KMS-11 (cell line): ENCODE data around the gene ORM1.
A peak's percentile ranks its signal among the peaks of the same experiment; 100 is the strongest.

ENCODE experiments used
- H2AFZ ChIP-seq: fragments of 200-600 bp; sonication (generic); 2 replicates; pipeline ENCODE4 v1.6.1; 2016; ENCODE audit warnings: antibody characterized with exemption, mixed run types, low read depth
- H3K27ac ChIP-seq: fragments of 200-600 bp; sonication (generic); 2 replicates; pipeline ENCODE4 v1.6.1; 2016; ENCODE audit warnings: mild to moderate bottlenecking, mixed run types
- H3K27me3 ChIP-seq: fragments of 200-600 bp; sonication (generic); 2 replicates; pipeline ENCODE4 v1.6.1; 2017; ENCODE audit warnings: mild to moderate bottlenecking, low read depth, mixed run types, moderate library complexity; ENCODE audit not compliant: insufficient read depth
- H3K36me3 ChIP-seq: fragments of 200-600 bp; sonication (generic); 2 replicates; pipeline ENCODE4 v1.6.1; 2017; ENCODE audit warnings: mild to moderate bottlenecking, mixed run types; ENCODE audit not compliant: insufficient read depth
- H3K4me1 ChIP-seq: fragments of 200-600 bp; sonication (generic); 2 replicates; pipeline ENCODE4 v1.6.1; 2016; ENCODE audit warnings: mild to moderate bottlenecking, low read depth, mixed run types; ENCODE audit not compliant: poor library complexity, severe bottlenecking
- H3K4me2 ChIP-seq: fragments of 200-600 bp; sonication (generic); 2 replicates; pipeline ENCODE4 v1.7.0; 2016; ENCODE audit warnings: mild to moderate bottlenecking, mixed run types
- H3K4me3 ChIP-seq: fragments of 200-600 bp; sonication (generic); IDR thresholded peaks from 2 replicates; pipeline ENCODE4 v1.6.1; 2017; ENCODE audit warnings: low read depth, low read length, mixed read lengths; ENCODE audit not compliant: insufficient read depth
- H3K79me2 ChIP-seq: fragments of 200-600 bp; sonication (generic); 2 replicates; pipeline ENCODE4 v1.6.1; 2016; ENCODE audit warnings: low read depth, mixed run types; ENCODE audit not compliant: insufficient read depth
- H3K9ac ChIP-seq: fragments of 200-600 bp; sonication (generic); 2 replicates; pipeline ENCODE4 v1.6.1; 2016; ENCODE audit warnings: mild to moderate bottlenecking, mixed run types
- H4K20me1 ChIP-seq: fragments of 200-600 bp; sonication (generic); 2 replicates; pipeline ENCODE4 v1.6.1; 2016; ENCODE audit warnings: mild to moderate bottlenecking, mixed run types; ENCODE audit not compliant: insufficient read depth
- CTCF ChIP-seq: fragments of 200-600 bp; sonication (generic); conservative IDR thresholded peaks from 2 replicates; pipeline ENCODE4 v1.6.1; 2017; ENCODE audit warnings: low read depth, mild to moderate bottlenecking, antibody characterized with exemption, low read length, moderate library complexity, mixed read lengths

Gene ORM1

GRCh38 chr9:114361542-114361941 is 38.6 kb downstream of the ORM1 start:
- H4K20me1 ChIP-seq: no peaks in the 10 kb centered on the region
- H3K36me3 ChIP-seq: peaks cover 22% of the 10 kb centered on the region
- H2AFZ ChIP-seq: no peak overlapping the region
- no peak overlapping the region for H3K4me3 ChIP-seq
- H3K4me1 ChIP-seq: peaks cover 37% of the 10 kb centered on the region
- TF ChIP-seq CTCF: no peak
- no peak overlapping the region for H3K9ac ChIP-seq
- no peak overlapping the region for H3K4me2 ChIP-seq
- no peaks in the 10 kb centered on the region for H3K79me2 ChIP-seq
- H3K27ac ChIP-seq: no peak overlapping the region
- no peaks in the 10 kb centered on the region for H3K27me3 ChIP-seq

GRCh38 chr9:114362394-114362793 is 39.5 kb downstream of the ORM1 start:
- no peak overlapping the region for H2AFZ ChIP-seq
- no peaks in the 10 kb centered on the region for H4K20me1 ChIP-seq
- H3K4me3 ChIP-seq: no peak overlapping the region
- TF ChIP-seq CTCF: no peak
- H3K4me1 ChIP-seq: peaks cover 46% of the 10 kb centered on the region
- no peak overlapping the region for H3K27ac ChIP-seq
- H3K79me2 ChIP-seq: no peaks in the 10 kb centered on the region
- peaks cover 18% of the 10 kb centered on the region for H3K36me3 ChIP-seq
- H3K27me3 ChIP-seq: no peaks in the 10 kb centered on the region
- no peak overlapping the region for H3K9ac ChIP-seq
- H3K4me2 ChIP-seq: no peak overlapping the region

GRCh38 chr9:114363424-114363823 is 40.5 kb downstream of the ORM1 start:
- H3K27me3 ChIP-seq: no peaks in the 10 kb centered on the region
- peak overlapping the region; percentile 9; the same call in 1 of the 2 replicates for H3K27ac ChIP-seq
- H3K9ac ChIP-seq: no peak overlapping the region
- no peak overlapping the region for H2AFZ ChIP-seq
- TF ChIP-seq CTCF: no peak
- no peak overlapping the region for H3K4me3 ChIP-seq
- peaks cover 13% of the 10 kb centered on the region for H3K36me3 ChIP-seq
- no peak overlapping the region for H3K4me2 ChIP-seq
- H3K4me1 ChIP-seq: peaks cover 56% of the 10 kb centered on the region
- no peaks in the 10 kb centered on the region for H3K79me2 ChIP-seq
- no peaks in the 10 kb centered on the region for H4K20me1 ChIP-seq

GRCh38 chr9:114364134-114365041 is 41.5 kb downstream of the ORM1 start:
- H3K36me3 ChIP-seq: peaks cover 13% of the 10 kb centered on the region
- no peaks in the 10 kb centered on the region for H3K27me3 ChIP-seq
- H3K9ac ChIP-seq: no peak overlapping the region
- H3K79me2 ChIP-seq: peaks cover 1% of the 10 kb centered on the region; the same call in 1 of the 2 replicates
- peaks cover 66% of the 10 kb centered on the region for H3K4me1 ChIP-seq
- H2AFZ ChIP-seq: no peak overlapping the region
- H3K27ac ChIP-seq: peak overlapping the region; percentile 86; the same call in 1 of the 2 replicates
- TF ChIP-seq CTCF: no peak
- no peaks in the 10 kb centered on the region for H4K20me1 ChIP-seq
- no peak overlapping the region for H3K4me3 ChIP-seq
- H3K4me2 ChIP-seq: peak overlapping the region; percentile 36; the same call in 1 of the 2 replicates
